ENCODE measurements around the gene OSBP2.

The OSBP2 gene

DNA sequence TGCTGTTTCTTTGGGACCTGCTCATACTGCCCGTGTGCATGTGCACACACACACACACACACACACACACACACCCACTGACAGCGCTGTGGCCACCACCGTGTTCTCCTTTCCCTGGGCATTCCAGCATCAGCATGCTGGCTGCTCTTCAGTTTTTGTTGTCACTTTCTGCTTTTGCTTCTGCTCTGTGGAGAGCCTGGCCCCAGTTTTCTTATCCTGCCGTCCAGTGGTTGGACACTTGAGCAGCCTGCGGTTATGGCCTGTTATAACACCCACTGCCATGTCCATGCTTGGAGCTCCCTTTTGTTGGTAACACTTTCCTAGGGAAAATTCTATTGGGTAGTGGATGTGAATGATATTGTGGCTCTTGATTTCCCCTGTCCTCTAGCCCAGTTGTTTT is 83.6 kb downstream of the OSBP2 start:
- no peak overlapping the region for H3K4me3 ChIP-seq (ENCODE audit: control insufficient read depth, low read depth, low read length)
- no peak for DNase-seq (ENCODE audit: low read depth)
- TF ChIP-seq, protein P1, sequence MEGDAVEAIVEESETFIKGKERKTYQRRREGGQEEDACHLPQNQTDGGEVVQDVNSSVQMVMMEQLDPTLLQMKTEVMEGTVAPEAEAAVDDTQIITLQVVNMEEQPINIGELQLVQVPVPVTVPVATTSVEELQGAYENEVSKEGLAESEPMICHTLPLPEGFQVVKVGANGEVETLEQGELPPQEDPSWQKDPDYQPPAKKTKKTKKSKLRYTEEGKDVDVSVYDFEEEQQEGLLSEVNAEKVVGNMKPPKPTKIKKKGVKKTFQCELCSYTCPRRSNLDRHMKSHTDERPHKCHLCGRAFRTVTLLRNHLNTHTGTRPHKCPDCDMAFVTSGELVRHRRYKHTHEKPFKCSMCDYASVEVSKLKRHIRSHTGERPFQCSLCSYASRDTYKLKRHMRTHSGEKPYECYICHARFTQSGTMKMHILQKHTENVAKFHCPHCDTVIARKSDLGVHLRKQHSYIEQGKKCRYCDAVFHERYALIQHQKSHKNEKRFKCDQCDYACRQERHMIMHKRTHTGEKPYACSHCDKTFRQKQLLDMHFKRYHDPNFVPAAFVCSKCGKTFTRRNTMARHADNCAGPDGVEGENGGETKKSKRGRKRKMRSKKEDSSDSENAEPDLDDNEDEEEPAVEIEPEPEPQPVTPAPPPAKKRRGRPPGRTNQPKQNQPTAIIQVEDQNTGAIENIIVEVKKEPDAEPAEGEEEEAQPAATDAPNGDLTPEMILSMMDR (conservative IDR thresholded peaks at IDR 0.05; ENCODE audit: control insufficient read depth, insufficient read depth, low read depth, low read length): no peak

DNA sequence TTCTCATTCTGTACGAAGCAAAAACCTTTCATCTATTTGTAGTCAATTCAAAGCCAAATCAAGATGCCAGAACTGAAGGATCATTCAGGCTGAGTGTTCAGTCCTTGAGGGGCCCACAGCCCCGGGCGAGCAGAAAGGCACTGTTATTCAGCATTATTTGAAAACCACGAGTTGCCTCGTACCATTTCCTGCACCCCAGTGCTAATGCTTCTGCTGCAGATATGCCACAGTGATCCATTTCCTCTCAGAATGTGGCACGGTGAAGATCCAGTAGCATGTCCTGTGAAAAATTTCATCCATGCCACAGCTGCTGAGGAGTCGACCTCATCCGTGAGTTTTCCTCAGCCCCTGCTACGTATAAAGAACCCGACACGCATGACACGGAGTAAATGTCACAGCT is 85.4 kb downstream of the OSBP2 start:
- TF ChIP-seq, protein P1 (conservative IDR thresholded peaks at IDR 0.05; ENCODE audit: control insufficient read depth, insufficient read depth, low read depth, low read length): no peak
- DNase-seq (ENCODE audit: low read depth): no peak
- no peak overlapping the region for H3K4me3 ChIP-seq (ENCODE audit: control insufficient read depth, low read depth, low read length)

DNA sequence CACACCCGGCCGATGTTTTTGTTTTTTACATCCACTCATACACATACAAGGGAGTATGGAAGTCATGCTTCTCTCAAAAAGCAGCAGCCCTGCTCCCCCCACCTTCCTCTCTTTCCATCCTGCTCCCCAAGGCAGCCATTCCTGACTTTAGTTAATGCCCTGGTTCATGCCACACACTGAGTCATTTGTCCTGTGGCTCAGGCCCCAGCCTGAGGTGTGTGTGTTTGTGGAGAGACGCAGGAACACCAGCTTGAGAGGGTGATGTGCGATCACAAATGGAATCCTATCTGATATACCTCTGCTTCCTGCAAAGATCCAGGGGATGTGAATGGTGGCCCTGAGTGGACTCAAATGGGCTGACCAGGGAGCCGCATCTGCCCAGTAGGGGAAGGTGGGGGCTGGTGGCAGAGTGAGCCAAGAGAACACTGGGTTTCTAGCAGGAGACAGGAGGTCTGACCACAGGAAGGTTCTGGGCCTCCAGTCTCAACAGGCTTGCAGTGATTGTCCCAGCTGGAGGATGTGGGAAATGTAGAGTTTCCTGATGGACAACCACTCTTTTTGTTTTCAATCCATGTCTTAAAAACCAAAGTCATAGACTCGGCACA is 86.7 kb downstream of the OSBP2 start:
- H3K4me3 ChIP-seq (ENCODE audit: control insufficient read depth, low read depth, low read length): no peak overlapping the region
- no peak for DNase-seq (ENCODE audit: low read depth)
- TF ChIP-seq, protein P1 (conservative IDR thresholded peaks at IDR 0.05; ENCODE audit: control insufficient read depth, insufficient read depth, low read depth, low read length): no peak

DNA sequence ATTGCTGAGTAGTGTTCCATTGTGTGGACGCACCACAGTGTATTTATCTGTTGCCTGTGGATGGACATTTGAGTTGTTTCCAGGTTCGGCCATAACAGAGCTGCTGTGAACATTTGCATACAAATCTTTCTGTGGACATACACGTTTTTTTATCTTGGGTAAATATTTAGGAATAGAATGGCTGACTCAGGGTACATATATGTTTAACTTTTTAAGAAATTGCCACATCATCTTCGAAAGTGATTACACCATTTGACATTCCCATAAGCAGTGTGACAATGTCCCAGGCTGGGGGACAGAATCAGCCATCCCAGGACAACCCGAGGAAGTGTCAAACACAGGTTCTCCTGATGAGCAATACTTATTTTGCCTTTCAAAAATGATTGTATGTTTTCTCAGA is 87.9 kb downstream of the OSBP2 start:
- TF ChIP-seq, protein P1 (conservative IDR thresholded peaks at IDR 0.05; ENCODE audit: control insufficient read depth, insufficient read depth, low read depth, low read length): no peak
- DNase-seq (ENCODE audit: low read depth): no peak
- H3K4me3 ChIP-seq (ENCODE audit: control insufficient read depth, low read depth, low read length): no peak overlapping the region

DNA sequence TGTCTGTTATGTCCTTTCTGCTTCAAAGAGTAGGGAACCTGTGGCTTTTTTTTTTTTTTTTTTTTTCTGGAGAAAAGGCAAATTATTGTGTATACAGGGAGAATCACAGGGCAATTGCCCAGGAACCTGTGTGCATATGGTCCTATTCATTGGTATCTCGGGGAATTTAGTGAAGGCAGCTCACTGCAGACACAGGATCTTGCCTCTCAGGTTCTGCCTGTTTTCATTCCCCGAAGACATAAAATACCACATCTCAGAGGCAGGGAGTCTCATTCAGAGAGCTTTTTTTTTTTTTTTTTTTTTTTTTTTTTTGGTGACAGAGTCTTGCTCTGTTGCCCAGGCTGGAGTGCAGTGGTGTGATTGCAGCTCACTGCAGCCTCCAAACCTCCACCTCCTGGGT is 88.3 kb downstream of the OSBP2 start:
- DNase-seq (ENCODE audit: low read depth): no peak
- H3K4me3 ChIP-seq (ENCODE audit: control insufficient read depth, low read depth, low read length): no peak overlapping the region
- TF ChIP-seq, protein P1 (conservative IDR thresholded peaks at IDR 0.05; ENCODE audit: control insufficient read depth, insufficient read depth, low read depth, low read length): no peak

DNA sequence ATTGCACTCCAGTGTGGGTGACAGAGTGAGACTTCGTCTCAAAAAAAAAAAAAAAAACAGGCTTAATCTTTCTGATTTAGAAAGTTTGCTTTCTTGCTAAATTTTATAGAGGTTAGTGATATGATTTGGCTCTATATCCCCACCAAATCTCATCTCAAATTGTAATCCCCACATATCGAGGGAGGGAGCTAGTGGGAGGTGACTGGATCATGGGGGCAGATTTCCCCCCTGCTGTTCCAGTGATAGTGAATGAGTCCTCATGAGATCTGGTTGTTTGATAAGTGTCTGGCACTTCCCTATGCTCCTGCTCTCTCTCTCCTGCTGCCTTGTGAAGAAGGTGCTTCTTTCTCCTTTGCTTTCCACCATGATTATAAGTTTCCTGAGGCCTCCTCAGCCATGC is 90.9 kb downstream of the OSBP2 start:
- H3K4me3 ChIP-seq (ENCODE audit: control insufficient read depth, low read depth, low read length): no peak overlapping the region
- DNase-seq (ENCODE audit: low read depth): no peak
- TF ChIP-seq, protein P1 (conservative IDR thresholded peaks at IDR 0.05; ENCODE audit: control insufficient read depth, insufficient read depth, low read depth, low read length): no peak

DNA sequence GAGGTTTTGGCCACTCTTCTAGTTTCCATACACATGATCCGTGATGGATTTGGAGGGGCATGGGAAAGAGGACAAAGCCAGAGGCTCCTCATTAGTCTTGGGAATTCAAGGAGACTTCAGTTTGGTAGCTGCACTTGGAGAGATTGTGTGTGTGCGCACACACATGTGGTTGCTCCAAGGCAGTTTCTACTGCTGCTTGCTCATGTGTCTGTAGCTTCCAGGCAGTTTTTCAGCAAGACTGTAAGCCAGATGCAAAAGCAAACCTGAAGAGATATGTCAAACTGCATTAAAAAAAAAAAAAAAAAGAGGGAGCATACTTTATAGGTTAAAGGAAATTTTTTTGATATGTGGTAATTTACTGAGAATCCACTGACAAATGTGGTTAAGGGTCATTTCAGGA is 95.7 kb downstream of the OSBP2 start:
- TF ChIP-seq, protein P1 (conservative IDR thresholded peaks at IDR 0.05; ENCODE audit: control insufficient read depth, insufficient read depth, low read depth, low read length): no peak
- H3K4me3 ChIP-seq (ENCODE audit: control insufficient read depth, low read depth, low read length): no peak overlapping the region
- peak; percentile 10 for DNase-seq (ENCODE audit: low read depth)

Measured in fibroblast of mammary gland (primary cell).